ENCODE data around the gene RNLS.

Gene RNLS

DNA sequence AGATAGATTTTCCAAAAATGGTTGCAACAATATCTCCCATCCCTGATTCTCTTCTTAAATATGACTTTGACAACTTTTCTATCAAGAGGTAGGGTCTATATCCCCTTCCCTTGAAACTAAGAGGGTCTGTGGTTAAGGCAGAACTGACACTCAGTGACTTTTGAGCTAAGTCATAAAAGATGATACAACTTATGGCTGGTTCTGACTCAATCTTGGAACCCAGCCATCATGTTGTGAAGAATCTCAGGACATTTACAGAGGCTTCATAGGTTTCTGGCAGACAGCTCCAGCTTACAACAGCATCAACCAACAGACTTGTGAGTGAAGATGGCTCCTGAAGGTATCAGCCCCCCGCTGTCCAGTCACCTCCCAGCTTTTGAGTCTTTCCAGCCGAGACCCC is 203.5 kb downstream of the RNLS start:
- no peaks in the 10 kb centered on the region for H3K27me3 Mint-ChIP-seq (ENCODE audit: low read depth)
- no peaks in the 10 kb centered on the region for H3K36me3 Mint-ChIP-seq (ENCODE audit: low read depth)
- H3K9me3 Mint-ChIP-seq = peaks cover 2% of the 10 kb centered on the region
- no peak for TF ChIP-seq CTCF (IDR thresholded peaks at IDR 0.05; ENCODE audit: unreplicated experiment in 3 of 3)
- H3K4me3 Mint-ChIP-seq = no peak overlapping the region
- no peaks in the 10 kb centered on the region for H3K4me1 Mint-ChIP-seq
- no peak overlapping the region for H3K27ac Mint-ChIP-seq

- H3K27me3 Mint-ChIP-seq (ENCODE audit: low read depth) = no peaks in the 10 kb centered on the region
- H3K27ac Mint-ChIP-seq = no peak overlapping the region
- H3K9me3 Mint-ChIP-seq = no peaks in the 10 kb centered on the region
Measured at GRCh38 chr10:88377510-88377909, 205.6 kb downstream of the RNLS start.

DNA sequence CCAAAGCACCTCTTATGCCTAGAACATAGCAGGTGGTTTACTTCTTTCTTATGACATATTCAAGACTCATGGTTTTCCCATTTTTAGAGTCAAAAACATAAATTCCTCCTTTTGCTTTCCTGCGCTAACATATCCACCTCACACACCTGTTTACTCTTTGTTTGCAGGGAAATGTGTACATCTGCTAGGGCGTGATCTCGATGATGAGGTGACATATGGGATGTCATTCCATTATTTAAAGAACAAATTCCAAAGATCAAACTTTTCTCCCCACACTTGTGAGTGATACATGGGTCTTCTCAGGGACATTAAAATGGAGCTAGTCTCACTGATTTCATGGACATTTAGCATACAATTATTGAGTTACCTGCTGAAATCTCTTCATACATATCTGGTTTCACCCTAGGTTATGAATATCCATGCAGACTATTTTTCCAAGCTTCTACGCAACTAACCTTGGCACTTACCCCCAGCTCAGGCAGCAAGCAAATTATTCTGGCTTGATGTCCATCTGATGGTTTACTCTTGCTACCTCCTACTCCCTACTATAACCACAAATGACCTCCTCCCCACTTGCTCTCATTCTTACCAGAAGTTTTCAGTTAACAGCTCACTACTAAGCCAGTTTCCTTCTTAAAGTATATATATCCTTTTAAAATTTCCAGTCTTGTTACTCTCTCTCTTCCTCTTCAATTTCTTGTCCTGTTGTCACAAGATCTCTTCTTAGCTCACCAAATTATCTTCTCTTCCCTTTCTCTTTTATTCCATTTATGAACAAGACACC is 208.5 kb downstream of the RNLS start:
- no peaks in the 10 kb centered on the region for H3K4me1 Mint-ChIP-seq
- H3K27me3 Mint-ChIP-seq (ENCODE audit: low read depth) = no peaks in the 10 kb centered on the region
- H3K27ac Mint-ChIP-seq = no peak overlapping the region
- no peaks in the 10 kb centered on the region for H3K36me3 Mint-ChIP-seq (ENCODE audit: low read depth)
- no peaks in the 10 kb centered on the region for H3K9me3 Mint-ChIP-seq
- no peak overlapping the region for H3K4me3 Mint-ChIP-seq
- no peak for TF ChIP-seq CTCF (IDR thresholded peaks at IDR 0.05; ENCODE audit: unreplicated experiment in 3 of 3)

More at GRCh38 chr10:88377510-88377909, 205.6 kb downstream of the RNLS start:
- TF ChIP-seq CTCF (IDR thresholded peaks at IDR 0.05; ENCODE audit: unreplicated experiment in 3 of 3) = no peak
- Mint-ChIP-seq H3K4me1 (no peaks in the 10 kb centered on the region), H3K4me3 (no peak overlapping the region), H3K36me3 (ENCODE audit: low read depth) (no peaks in the 10 kb centered on the region)

DNA sequence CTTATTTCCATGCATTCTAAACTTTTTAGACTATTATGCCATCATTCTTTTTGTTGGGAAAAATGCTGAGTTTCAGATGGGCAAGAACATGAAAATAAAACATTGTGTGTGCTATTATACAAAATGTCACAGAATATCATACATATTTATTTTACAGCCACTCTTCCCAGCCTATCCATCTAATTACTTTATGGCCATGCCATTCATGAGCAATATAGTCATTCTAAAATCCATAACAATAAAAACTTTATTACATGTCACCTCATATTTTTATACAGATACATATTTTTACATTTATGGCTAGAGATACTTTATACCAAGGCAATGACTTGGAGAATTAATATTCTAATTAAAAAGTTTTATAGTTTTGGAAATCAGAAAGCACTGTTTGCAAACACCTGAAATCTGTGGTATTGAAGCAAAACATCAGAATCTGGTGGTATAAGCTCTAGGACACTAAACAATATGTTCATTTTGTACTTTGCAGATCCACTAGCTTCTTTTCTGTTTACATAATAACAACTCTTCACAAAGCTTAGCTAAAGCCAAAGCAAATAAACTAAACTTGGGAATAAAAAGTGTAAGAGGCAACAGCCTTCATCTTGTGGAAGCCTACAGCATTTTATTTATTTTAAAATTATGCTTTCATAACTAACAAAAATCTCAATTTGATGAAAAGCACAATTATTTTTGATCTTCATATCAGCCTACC is 210.1 kb downstream of the RNLS start:
- Mint-ChIP-seq H3K27ac (no peak overlapping the region), H3K4me3 (no peak overlapping the region), H3K9me3 (no peaks in the 10 kb centered on the region), H3K36me3 (ENCODE audit: low read depth) (no peaks in the 10 kb centered on the region), H3K27me3 (ENCODE audit: low read depth) (no peaks in the 10 kb centered on the region), H3K4me1 (no peaks in the 10 kb centered on the region)
- TF ChIP-seq CTCF (IDR thresholded peaks at IDR 0.05; ENCODE audit: unreplicated experiment in 3 of 3) = no peak

GRCh38 chr10:88372051-88372715 is 210.9 kb downstream of the RNLS start:
- H3K4me3 Mint-ChIP-seq = no peak overlapping the region
- no peak for TF ChIP-seq CTCF (IDR thresholded peaks at IDR 0.05; ENCODE audit: unreplicated experiment in 3 of 3)
- no peaks in the 10 kb centered on the region for H3K9me3 Mint-ChIP-seq
- no peaks in the 10 kb centered on the region for H3K36me3 Mint-ChIP-seq (ENCODE audit: low read depth)
- no peak overlapping the region for H3K27ac Mint-ChIP-seq
- no peaks in the 10 kb centered on the region for H3K4me1 Mint-ChIP-seq
- H3K27me3 Mint-ChIP-seq (ENCODE audit: low read depth) = no peaks in the 10 kb centered on the region

Data from nephron (organoid).